ENCODE data around the gene TCF15.

DNA sequence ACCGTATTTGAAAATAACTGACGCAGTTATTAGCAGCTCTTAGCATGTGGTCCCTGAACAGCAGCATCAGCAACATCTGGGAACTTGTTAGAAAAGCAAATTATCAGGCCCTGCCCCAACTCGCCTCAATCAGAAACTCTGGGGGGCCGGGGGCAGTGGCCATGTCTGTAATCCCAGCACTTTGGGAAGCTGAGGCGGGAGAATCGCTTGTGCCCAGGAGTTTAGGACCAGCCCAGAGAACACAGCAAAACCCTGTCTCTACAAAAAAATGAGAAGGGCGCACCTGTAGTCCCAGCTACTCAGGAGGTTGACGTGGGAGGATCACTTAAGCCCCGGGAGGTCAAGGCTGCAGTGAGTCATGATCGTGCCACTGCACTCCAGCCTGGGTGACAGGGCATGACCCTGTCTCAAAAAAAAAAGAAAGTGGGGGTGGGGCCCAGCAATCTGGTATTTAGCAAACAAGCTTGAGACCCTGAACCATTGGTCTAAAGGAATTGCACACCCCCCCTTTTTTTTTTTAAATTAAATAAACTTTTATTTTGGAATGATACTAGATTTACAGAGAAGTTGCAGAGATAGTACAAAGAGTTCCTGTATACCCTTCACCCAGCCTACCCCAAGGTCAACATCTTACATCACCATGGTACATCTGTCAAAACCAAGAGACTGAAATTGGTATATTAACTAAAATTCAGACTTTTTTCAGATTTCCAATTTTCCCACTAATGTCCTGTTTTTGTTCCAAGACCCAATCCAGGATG, 36.2 kb upstream of the TCF15 start:
- TF ChIP-seq, protein P1, sequence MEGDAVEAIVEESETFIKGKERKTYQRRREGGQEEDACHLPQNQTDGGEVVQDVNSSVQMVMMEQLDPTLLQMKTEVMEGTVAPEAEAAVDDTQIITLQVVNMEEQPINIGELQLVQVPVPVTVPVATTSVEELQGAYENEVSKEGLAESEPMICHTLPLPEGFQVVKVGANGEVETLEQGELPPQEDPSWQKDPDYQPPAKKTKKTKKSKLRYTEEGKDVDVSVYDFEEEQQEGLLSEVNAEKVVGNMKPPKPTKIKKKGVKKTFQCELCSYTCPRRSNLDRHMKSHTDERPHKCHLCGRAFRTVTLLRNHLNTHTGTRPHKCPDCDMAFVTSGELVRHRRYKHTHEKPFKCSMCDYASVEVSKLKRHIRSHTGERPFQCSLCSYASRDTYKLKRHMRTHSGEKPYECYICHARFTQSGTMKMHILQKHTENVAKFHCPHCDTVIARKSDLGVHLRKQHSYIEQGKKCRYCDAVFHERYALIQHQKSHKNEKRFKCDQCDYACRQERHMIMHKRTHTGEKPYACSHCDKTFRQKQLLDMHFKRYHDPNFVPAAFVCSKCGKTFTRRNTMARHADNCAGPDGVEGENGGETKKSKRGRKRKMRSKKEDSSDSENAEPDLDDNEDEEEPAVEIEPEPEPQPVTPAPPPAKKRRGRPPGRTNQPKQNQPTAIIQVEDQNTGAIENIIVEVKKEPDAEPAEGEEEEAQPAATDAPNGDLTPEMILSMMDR (IDR thresholded peaks at IDR 0.05): no peak
- TF ChIP-seq POLR2A (IDR thresholded peaks at IDR 0.05): no peak

All from heart left ventricle (tissue), 13 donors.